ENCODE results near the gene F2RL3. TPM values are rescaled to one million over a fixed set of nuclear protein-coding genes. Genes with fewer than 3 reads are reported as not detected.
A peak's percentile ranks its signal among the peaks of the same experiment; 100 is the strongest.

The F2RL3 gene
- total and polyA plus RNA-seq, 12 donors, result 0.13 to 8.3 (median 1.3) TPM

GRCh38 chr19:16891696-16892382, 3.0 kb downstream of the F2RL3 start:
- no peak for ATAC-seq
- WGBS, 2 donors, result 92 to 94% methylated on average over 12 of the region's 12 CpGs
- no peak for TF ChIP-seq CTCF (IDR thresholded peaks at IDR 0.05)
- no peaks in the 10 kb centered on the region for H3K36me3 ChIP-seq
- DNase-seq, result no peak
- no peak overlapping the region for H3K4me3 ChIP-seq
- intact Hi-C loops (cut with DNase I), result loop anchor here in 1 of 10 donors (10.0 kb wide), 1 partner anchor 57 kb away; no protein-coding TSS in a partner anchor
- no peak overlapping the region for H3K27ac ChIP-seq
- peaks cover 0 to 39% (median 0%) of the 10 kb centered on the region in 7 donors for H3K27me3 ChIP-seq
- peaks cover 2 to 62% (median 44%) of the 10 kb centered on the region in 9 donors for H3K4me1 ChIP-seq
- H3K9me3 ChIP-seq, result no peaks in the 10 kb centered on the region

GRCh38 chr19:16892436-16892835, 3.6 kb downstream of the F2RL3 start:
- Histone ChIP-seq H3K9me3 (no peaks in the 10 kb centered on the region), H3K27me3 (peaks cover 0 to 39% (median 0%) of the 10 kb centered on the region in 7 donors), H3K4me1 (peaks cover 2 to 56% (median 38%) of the 10 kb centered on the region in 9 donors), H3K4me3 (no peak overlapping the region), H3K36me3 (no peaks in the 10 kb centered on the region), H3K27ac (no peak overlapping the region)
- no peak for ATAC-seq
- DNase-seq, result no peak
- WGBS, 2 donors, result 62 to 75% methylated on average over 2 to 4 of the region's 4 CpGs
- intact Hi-C loops (cut with DNase I), result loop anchor here in 1 of 10 donors (10.0 kb wide), 1 partner anchor 58 kb away; no protein-coding TSS in a partner anchor
- TF ChIP-seq CTCF (IDR thresholded peaks at IDR 0.05), result no peak

- DNase-seq (no peak), ATAC-seq (no peak)
- H3K36me3 ChIP-seq, result no peaks in the 10 kb centered on the region
- no peak overlapping the region for H3K4me3 ChIP-seq
- peaks cover 0 to 50% (median 36%) of the 10 kb centered on the region in 9 donors for H3K4me1 ChIP-seq
- peak overlapping the region in 2 of 10 donors; percentile 22 to 43 for H3K27ac ChIP-seq
- intact Hi-C loops (cut with DNase I), result loop anchor here in 1 of 10 donors (10.0 kb wide), 1 partner anchor 58 kb away; no protein-coding TSS in a partner anchor
- peaks cover 0 to 36% (median 0%) of the 10 kb centered on the region in 7 donors for H3K27me3 ChIP-seq
- 85 to 86% methylated on average over 19 of the region's 19 CpGs for WGBS, 2 donors
- no peaks in the 10 kb centered on the region for H3K9me3 ChIP-seq
- no peak for TF ChIP-seq CTCF (IDR thresholded peaks at IDR 0.05)
These were observed 4.3 kb downstream of the F2RL3 start for GRCh38 chr19:16892868-16893685.

- ATAC-seq (no peak), DNase-seq (no peak)
- H3K4me1 ChIP-seq, result peaks cover 0 to 44% (median 32%) of the 10 kb centered on the region in 9 donors
- no peak overlapping the region for H3K4me3 ChIP-seq
- H3K27me3 ChIP-seq, result peaks cover 0 to 31% (median 0%) of the 10 kb centered on the region in 7 donors
- WGBS, 2 donors, result 49 to 57% methylated on average over 14 of the region's 14 CpGs
- peak overlapping the region in 4 of 10 donors; percentile 5 to 48 (median 32) for H3K27ac ChIP-seq
- H3K36me3 ChIP-seq, result no peaks in the 10 kb centered on the region
- intact Hi-C loops (cut with DNase I), result loop anchor here in 1 of 10 donors (10.0 kb wide), 1 partner anchor 59 kb away; no protein-coding TSS in a partner anchor
- no peak for TF ChIP-seq CTCF (IDR thresholded peaks at IDR 0.05)
- no peaks in the 10 kb centered on the region for H3K9me3 ChIP-seq
These were observed 4.8 kb downstream of the F2RL3 start for GRCh38 chr19:16893686-16893989.

All from heart right ventricle (tissue), 16 donors.